NCI-H1436 treated with DMSO at 0.1 percent for 48 hours (cell line): Measurements from ENCODE around the gene AP2A2.

ENCODE experiments used
- DNase-seq: peaks from one replicate; lab custom pipeline; 2025; lab: John Stamatoyannopoulos, UW

Gene AP2A2

GRCh38 chr11:1030086-1030485, 104.4 kb downstream of the AP2A2 start:
- no peak for DNase-seq

DNA sequence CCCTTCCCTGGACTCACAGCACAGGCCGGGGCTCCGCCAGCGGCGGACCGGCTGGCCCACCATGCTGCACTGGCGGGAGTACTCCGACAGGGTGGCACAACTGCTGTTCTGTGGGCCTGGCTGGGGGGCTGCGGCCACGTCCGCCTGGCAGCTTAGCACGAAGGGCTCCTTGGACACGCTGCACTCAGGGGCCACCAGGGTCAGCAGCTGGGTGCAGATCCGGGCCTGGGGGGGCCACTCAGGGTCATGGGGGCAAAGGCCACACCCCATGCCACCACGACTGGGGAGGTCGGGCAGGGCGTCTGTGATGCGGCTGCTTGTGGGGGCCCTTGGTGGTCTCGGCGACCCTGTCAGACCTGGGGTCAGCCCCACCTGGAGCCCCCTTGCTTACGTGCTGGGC, 104.9 kb downstream of the AP2A2 start:
- DNase-seq: no peak

GRCh38 chr11:1031121-1031899, 105.6 kb downstream of the AP2A2 start:
- no peak for DNase-seq

- DNase-seq: no peak
Measured at GRCh38 chr11:1032310-1032891, 106.7 kb downstream of the AP2A2 start.

DNA sequence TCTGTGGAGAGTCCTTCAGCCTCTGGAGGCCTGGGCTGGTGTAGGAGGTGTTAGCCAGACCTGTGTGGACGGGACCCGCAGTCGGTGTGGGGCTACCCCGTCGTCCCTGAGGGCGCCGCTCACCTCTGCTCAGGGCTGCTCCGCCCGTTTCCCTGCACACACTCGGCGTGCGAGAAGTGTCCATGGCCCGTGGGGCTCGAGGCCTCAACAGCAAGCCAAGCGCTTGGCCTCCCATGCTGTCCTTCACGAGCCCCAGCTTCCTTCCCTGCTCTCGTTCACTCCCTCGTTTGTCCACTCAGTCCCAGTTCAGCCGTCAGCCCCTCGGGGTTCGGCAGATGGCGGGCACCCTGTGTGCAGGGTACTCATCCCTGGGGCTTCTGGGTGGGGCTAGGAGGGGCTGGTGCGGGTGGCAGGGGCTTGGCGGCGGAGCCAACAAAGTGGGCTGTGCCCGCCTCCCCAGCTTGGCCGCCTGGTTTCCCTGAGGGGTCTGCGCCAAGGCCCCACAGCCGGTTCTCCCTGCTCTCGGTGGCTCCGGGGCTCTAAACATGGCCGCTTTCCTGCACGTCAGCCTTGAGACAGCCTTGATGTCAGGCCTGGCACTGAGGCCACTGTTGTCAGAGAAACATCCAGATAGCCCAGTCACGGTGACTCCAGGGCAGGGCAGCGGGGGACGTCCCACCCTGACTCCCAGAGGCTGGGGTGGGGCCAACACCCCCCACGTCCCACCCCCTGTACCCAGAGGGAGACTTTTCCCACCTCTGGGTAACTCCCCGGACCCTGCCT, 107.5 kb downstream of the AP2A2 start:
- DNase-seq: no peak

GRCh38 chr11:1034001-1034400, 108.3 kb downstream of the AP2A2 start:
- DNase-seq: no peak

- no peak for DNase-seq
Measured at GRCh38 chr11:1034456-1035295, 109.0 kb downstream of the AP2A2 start.

DNA sequence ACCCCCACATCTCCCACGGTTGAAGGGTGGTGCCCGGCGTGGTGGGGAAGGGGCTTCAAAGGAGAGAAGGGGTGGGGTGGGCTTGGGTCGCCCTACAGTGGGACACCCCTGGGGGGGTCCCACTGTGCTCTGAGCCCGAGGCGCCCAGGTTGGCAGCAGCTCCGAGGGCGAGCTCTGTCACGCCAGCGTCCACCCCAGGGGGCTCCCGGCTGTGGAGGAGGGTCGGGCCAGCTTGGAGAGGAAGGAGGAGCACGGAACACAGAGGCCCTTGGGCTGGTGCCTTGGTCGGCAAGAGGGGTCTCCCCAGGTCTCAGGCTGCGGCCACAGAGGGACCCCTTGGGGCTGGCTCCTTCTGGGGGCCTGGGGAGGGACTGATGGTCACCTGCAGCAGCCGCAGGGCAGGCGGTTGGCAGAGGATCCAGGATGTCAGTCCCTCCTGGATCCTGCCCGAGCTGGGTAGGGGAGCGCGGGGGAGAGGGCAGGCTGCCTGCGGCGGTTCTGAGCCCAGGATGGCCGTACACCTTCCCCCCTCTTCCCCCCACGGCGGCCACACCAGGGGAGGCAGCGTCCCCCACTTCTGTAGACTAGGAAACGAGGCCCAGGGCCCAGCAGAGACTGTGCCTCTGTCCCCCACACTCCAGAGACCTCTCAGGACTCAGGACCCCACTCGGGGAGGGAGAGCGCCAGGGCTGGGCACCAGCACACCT, 110.1 kb downstream of the AP2A2 start:
- no peak for DNase-seq

DNA sequence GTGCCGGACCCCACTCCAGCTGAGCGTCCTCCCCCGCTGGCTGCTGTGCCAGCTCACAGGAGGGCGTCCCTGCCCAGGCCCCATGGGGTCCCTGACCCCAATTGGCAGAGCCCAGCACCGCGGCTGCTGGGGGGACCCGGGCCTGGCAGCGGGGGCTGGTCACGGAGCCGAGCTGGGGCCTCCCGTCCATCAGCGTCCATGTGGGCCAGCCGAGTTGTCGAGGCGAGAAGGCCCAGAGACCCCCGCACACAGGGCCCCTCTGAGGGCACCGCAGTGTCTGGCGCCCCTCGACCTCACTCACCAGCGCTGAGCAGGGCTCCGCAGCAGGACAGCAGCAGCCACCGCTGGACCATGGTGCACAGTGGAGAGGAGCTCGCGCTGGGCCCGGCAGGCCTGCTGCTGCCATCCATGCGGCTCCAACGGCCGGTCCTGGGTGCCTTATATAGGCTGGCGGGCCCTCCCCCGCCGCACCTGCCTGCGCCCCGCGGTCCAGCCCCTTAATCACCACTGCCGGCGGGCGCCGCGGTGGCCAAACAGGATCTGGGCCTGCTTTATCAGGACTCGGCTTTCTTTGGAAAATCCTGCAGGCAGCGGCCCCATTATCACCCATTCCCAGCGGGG, 110.7 kb downstream of the AP2A2 start, which contains the start of gene MUC6:
Gene MUC6, minus strand, starts transcription at position 416 of the 621 bp plus-strand sequence. Its CDS starts 63 bp downstream, at position 353.
- DNase-seq: no peak

DNA sequence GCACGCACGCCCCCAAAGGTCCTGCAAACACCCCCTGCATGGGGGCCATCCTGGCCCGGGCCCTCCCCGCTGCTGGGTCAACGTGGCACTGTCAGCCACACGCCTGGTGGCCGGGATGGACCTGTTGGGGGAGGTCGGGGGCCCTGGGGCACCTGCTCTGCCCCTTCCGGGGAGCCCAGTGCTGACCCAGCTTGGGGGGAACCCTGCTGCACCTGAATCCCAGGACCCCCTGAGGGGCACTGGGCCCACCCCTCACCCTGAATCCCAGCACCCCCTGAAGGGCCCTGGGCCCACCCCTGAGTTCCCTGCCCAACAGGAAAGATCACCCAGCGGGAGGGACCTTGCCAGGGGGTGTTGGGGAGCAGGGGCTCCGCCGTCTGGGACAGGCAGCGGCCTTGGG, 111.3 kb downstream of the AP2A2 start:
- no peak for DNase-seq

DNA sequence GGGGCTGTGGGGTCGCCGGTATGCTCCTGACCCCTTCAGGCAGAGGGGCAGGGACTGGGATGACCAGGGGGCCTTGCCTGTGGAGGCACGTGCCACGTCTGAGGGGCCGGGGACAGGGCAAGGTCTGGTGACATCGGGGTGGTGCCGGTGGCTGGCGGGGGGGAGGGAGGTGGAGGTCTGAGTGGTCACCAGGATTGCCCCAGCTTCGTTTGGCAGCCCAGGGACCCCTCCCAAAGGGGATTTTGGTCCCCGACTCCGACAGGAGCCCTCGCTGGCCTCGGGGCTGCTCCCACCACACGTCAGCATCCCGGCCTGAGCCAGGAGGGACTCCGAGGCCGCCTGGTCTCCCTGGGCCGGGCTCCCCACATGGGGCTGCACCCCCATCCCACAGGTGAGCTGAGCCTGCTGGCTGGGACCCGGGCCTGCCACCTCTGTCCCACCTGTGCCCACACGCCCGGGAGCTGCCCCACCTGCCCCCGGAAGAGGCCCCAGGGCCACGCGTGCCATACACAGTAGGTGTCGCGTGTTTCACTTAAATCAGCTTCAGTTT, 111.9 kb downstream of the AP2A2 start:
- DNase-seq: no peak

GRCh38 chr11:1038361-1038760, 112.7 kb downstream of the AP2A2 start:
- DNase-seq: no peak

DNA sequence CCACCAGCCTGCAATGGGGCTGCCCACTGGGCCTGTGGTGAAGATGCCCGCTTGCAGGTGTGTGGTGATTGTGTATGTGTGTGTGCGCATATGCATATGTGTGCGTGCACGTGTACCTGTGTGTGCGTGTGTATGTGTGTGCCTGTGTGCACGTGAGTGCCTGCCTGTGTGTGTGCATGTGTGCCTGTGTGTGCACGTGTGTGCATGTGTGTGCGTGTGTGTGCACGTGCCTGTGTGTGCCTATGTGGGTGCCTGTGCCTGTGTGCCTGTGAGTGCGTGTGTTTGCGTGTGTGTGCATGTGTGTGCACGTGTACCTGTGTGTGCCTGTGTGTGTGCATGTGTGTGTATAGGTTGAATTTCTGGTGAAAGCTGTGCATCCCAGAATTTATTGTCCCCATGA, 113.3 kb downstream of the AP2A2 start:
- DNase-seq: no peak

GRCh38 chr11:1039481-1040427, 114.1 kb downstream of the AP2A2 start:
- no peak for DNase-seq

GRCh38 chr11:1040428-1041148, 114.9 kb downstream of the AP2A2 start:
- no peak for DNase-seq

- no peak for DNase-seq
Measured at GRCh38 chr11:1041149-1041467, 115.4 kb downstream of the AP2A2 start.

DNA sequence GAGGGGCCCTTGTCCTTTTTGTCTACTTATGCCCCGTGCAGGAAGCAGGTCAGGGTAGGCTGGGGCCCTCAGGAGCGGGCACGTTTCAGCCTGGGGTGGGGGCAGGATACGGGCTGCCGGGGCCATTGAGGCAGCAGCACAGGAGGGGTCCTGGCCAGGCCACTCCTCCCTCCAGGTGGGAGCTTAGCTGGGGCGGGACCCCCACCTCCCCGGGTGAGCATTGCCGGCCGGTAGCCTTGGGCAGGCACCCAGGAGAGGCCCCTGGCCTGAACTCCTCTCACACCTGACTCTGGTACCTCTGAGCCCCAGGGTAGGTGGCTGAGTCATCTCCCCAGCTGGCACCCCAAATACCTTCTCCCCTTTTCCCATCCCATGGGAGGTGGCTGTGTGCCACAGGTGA, 115.8 kb downstream of the AP2A2 start:
- DNase-seq: no peak

- no peak for DNase-seq
Measured at GRCh38 chr11:1041936-1042608, 116.4 kb downstream of the AP2A2 start.
